Raji (cell line): ENCODE data around the gene CACNA2D1.

Experiments used
- POLR2A ChIP-seq: IDR thresholded peaks from 2 replicates; pipeline ENCODE4 v1.6.1; 2011; ENCODE audit warnings: low read depth, low read length, control low read depth; ENCODE audit not compliant: insufficient read depth

CACNA2D1 gene

DNA sequence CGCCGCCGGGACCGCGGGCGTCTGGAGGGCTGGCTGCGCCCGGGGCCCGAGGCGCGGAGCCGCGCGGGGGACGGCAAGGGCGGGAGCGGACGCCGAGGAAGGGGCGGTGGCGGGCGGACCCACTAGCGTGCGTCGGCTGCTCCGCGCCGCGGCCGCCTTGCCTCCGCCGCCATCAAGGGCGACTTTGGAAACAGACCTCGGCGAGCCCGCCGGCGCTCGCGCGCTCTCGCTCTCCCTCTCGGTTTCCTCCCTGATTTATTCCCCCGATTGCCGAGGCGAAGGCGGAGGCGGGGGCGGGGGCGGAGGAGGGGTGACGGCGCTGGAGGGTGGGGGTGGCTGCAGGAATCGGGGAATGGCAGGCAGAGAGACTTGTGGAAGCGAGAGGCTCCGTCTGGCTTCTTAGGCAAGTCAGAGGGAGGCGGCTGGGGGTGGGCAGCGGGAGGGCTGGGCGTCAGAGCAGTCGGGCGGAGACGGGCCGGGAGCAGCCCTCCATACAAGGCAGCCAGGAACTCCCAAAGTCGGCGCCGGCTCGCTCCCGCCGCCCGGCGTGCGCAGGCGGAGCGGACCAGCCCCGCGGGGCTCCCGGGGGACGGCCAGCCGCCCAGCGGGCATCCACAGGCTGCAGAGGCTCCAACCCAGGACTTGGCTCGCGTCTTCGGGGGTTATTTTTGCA lies at the start of gene CACNA2D1:
CACNA2D1 (minus strand) TSS at position 231 of the 673 bp plus-strand sequence.
- TF ChIP-seq POLR2A = no peak

GRCh38 chr7:82481499-82482097 lies 38.0 kb upstream of the CACNA2D1 start:
- no peak for TF ChIP-seq POLR2A

DNA sequence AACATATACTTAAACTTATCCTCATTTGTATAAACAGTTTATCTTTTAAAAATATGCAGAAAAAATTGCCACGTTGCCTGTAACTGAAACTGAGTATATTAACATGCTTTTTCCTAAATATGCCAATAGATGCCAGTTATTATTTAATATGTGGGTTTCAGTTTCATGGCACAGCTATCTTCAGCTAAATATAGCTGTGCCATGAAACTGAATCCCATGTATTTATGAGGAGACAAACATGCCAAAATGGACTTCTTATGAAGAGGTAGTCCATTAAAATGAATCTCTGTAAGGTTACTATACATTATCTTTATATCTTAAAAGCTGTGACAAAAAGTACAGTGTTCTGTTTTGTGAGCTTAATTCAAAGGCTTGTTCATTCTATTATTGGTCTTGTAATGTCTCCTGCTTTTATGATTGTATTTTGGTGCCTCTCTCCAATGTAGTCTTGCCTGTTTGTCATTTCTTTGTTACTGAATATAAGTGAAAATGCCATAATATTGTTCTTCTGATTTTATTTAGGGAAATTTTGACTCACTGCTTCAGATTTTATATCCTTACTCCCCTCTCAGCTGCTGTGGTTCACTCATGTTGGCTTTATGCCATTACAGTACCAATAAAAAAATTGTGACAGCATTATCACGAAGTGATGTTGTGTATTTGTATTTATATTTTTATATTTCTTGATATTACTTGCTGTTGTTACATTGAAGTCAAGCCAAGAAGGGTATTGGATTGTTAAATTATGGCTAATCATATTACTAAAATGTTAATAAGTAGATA lies 34.3 kb upstream of the CACNA2D1 start:
- no peak for TF ChIP-seq POLR2A

- no peak for TF ChIP-seq POLR2A
These were observed 29.4 kb upstream of the CACNA2D1 start for GRCh38 chr7:82472966-82473365.

GRCh38 chr7:82471351-82472020 lies 27.9 kb upstream of the CACNA2D1 start:
- TF ChIP-seq POLR2A = no peak

DNA sequence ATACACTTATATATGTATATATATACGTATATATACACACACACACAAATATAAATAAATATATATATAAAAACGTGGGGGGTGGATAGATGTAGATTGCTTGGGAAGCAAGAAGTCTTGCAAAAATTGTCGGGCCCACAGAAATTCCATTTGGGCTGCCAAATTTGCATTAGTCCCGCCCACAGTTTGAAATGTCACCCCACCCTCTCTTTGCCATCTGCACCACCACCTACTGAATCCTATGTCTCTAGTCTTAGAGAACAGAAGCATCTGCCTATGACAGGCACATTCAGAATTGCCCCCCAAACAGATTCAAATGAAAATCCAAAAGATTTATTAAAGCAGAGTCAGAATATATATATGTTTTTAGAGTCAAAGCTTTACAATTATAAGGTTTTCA lies 25.6 kb upstream of the CACNA2D1 start:
- no peak for TF ChIP-seq POLR2A

DNA sequence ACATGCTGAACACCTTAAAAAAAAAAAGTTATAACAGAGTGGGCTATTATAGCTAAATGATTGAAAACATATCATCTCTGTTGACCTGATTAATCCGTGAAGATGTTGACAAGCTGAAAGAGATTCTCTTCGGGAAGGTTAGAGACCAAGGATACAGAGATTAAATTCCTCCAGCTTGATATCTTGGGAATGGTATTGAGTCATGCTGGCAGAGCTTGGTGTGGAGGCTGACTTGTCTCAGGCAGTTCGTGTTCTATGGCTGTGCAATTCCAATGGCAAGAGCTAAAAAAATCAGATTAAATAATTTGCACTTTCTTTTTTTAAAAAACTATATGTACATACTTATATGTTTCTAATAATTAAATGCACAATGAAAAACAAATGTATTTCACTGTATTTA lies 24.9 kb upstream of the CACNA2D1 start:
- no peak for TF ChIP-seq POLR2A

DNA sequence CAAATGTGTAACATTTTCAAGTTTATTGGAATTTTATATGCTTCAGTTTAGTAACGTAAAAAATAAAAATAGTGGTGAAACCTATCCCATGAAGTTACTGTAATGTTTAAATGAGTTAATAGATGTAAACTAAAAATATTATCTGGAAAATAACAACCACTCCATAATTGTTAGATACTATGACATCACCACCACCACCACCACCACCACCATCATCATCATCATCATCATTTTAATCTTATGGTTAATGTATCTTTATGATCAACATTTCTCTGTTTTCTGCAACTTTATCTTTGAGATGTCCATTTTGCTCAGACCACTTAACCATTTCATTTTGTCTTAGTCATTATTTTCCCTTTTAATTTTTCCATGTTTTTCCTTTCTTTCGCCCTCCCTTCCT lies 23.4 kb upstream of the CACNA2D1 start:
- TF ChIP-seq POLR2A = no peak

DNA sequence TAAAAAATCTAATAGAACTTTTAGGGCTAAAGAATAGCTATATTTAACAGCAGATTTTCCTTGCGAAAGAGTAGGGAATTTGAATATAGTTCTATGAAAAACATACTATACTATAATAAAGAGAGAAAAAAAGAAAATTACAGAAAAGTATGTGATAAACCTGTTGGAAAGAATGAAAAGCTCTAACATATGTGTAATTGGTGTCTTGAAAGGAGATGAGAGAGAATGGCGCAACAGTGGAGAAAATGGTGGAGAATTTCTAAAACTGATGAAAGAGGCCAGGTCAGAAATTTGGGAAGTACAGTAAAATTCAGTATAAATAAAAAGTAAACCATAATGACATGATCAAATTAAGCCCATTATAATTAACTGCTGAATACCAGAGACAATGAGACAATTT lies 20.8 kb upstream of the CACNA2D1 start:
- no peak for TF ChIP-seq POLR2A

- no peak for TF ChIP-seq POLR2A
These were observed 11.7 kb upstream of the CACNA2D1 start for GRCh38 chr7:82455295-82455694.

DNA sequence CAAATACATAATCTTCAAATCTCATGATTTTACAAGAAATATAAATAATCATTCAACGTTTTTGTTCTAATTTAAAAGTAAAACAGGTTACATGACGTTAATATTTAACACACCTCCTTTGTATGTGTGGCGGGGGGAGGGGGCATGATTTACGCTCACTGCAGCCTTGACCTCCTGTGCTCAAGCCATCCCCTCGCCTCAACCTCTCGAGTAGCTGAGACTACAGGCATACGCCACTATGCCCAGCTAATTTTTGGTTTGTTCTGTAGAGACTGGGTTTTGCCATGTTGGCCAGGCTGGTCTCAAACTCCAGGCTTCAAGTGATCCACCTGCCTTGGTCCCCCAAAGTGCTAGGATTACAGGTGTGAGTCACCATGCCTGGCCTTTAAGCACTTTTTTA lies 7.2 kb upstream of the CACNA2D1 start:
- no peak for TF ChIP-seq POLR2A

DNA sequence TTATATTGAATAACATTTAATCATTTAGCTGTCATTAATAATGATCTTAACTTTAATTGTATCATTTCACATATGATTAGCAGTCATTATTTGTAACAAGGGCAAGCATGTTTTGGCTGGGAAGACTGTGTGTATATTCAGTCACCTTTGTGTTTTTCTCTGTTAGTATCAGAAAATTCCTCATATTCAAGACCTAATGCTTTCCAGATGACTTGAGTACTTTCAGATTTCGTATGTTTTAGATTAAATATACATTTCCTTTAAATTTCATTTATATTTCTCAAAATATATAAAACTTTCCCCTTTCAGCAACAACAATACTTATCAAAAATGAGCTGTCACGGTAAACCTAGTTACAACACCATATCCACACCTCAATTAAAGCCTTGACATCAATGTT lies 6.3 kb upstream of the CACNA2D1 start:
- no peak for TF ChIP-seq POLR2A

GRCh38 chr7:82446897-82447296 lies 3.3 kb upstream of the CACNA2D1 start:
- no peak for TF ChIP-seq POLR2A

- no peak for TF ChIP-seq POLR2A
These were observed 1.7 kb upstream of the CACNA2D1 start for GRCh38 chr7:82445271-82445670.

GRCh38 chr7:82444220-82444909 lies 788 bp upstream of the CACNA2D1 start:
- no peak for TF ChIP-seq POLR2A
